Liver (tissue), 9 donors: ENCODE results near the gene NR6A1. TPM values are rescaled to one million over a fixed set of nuclear protein-coding genes. Genes with fewer than 3 reads are reported as not detected.

Source experiments
- DNase-seq: peaks from one replicate; pipeline ENCODE4 v3.0.0-alpha.2; 2017; ENCODE audit warnings: low spot score
- H3K27ac ChIP-seq, 2 donors: one replicate each; pipeline ENCODE4 v1.7.0; 2013; ENCODE audit warnings: inconsistent platforms in 2 of 2, low read length in 2 of 2, control low read depth in 1 of 2, low read depth in 1 of 2, mild to moderate bottlenecking in 1 of 2
- H3K27me3 ChIP-seq, 4 donors: one replicate each; pipeline versions ENCODE4 v1.6.1 to v1.7.0; 2013; ENCODE audit warnings: low read length in 3 of 4, inconsistent platforms in 1 of 4, mild to moderate bottlenecking in 1 of 4, moderate library complexity in 1 of 4; ENCODE audit not compliant: control insufficient read depth in 4 of 4, insufficient read depth in 4 of 4
- H3K36me3 ChIP-seq, 4 donors: one replicate each; pipeline versions ENCODE4 v1.6.1 to v1.7.0; 2013; ENCODE audit warnings: low read length in 3 of 4, mild to moderate bottlenecking in 3 of 4, low read depth in 1 of 4, moderate library complexity in 1 of 4; ENCODE audit not compliant: control insufficient read depth in 4 of 4, insufficient read depth in 3 of 4
- H3K4me1 ChIP-seq, 4 donors: one replicate each; pipeline versions ENCODE4 v1.6.1 to v1.7.0; 2013; ENCODE audit warnings: low read length in 3 of 4, mild to moderate bottlenecking in 3 of 4, moderate library complexity in 1 of 4; ENCODE audit not compliant: control insufficient read depth in 4 of 4, insufficient read depth in 4 of 4
- H3K4me3 ChIP-seq, 3 donors: one replicate each; pipeline versions ENCODE4 v1.6.1 to v1.7.0; 2013; ENCODE audit warnings: low read length in 3 of 3, control low read depth in 1 of 3, low read depth in 1 of 3, mild to moderate bottlenecking in 1 of 3
- H3K9ac ChIP-seq, 2 donors: one replicate each; pipeline ENCODE4 v1.7.0; 2013; ENCODE audit warnings: low read length in 2 of 2, mild to moderate bottlenecking in 2 of 2, moderate library complexity in 2 of 2, control low read depth in 1 of 2, low read depth in 1 of 2
- H3K9me3 ChIP-seq, 4 donors: one replicate each; pipeline versions ENCODE4 v1.6.1 to v1.7.0; 2013; ENCODE audit warnings: low read length in 3 of 4; ENCODE audit not compliant: control insufficient read depth in 4 of 4
- ATF3 ChIP-seq: IDR thresholded peaks from 2 replicates; pipeline ENCODE4 v1.6.1; 2016; ENCODE audit warnings: antibody characterized with exemption
- CTCF ChIP-seq: fragments of 150-350 bp; IDR thresholded peaks from 2 replicates; pipeline ENCODE4 v1.5.1; 2017; ENCODE audit warnings: improper control_type of control experiment, low read depth, low read length; ENCODE audit not compliant: missing input control
- EGR1 ChIP-seq, 2 donors: IDR thresholded peaks; 2 replicates each; pipeline ENCODE4 v1.6.1; 2016 to 2018; ENCODE audit warnings: antibody characterized with exemption in 2 of 2, low read depth in 2 of 2
- FOXA1 ChIP-seq: IDR thresholded peaks from 2 replicates; pipeline ENCODE4 v1.6.1; 2016; ENCODE audit warnings: antibody characterized with exemption
- FOXA2 ChIP-seq: IDR thresholded peaks from 2 replicates; pipeline ENCODE4 v1.6.1; 2016; ENCODE audit warnings: antibody characterized with exemption
- GABPA ChIP-seq, 2 donors: IDR thresholded peaks in 1 of 2; conservative IDR thresholded peaks in 1 of 2; 2 replicates each; pipeline ENCODE4 v1.6.1; 2016; ENCODE audit warnings: antibody characterized with exemption in 2 of 2, mild to moderate bottlenecking in 1 of 2, moderate library complexity in 1 of 2
- HNF4A ChIP-seq, 2 donors: conservative IDR thresholded peaks; 2 replicates each; pipeline ENCODE4 v1.6.1; 2016; ENCODE audit warnings: antibody characterized with exemption in 2 of 2, mild to moderate bottlenecking in 2 of 2
- HNF4G ChIP-seq: IDR thresholded peaks from 2 replicates; pipeline ENCODE4 v1.6.1; 2016; ENCODE audit warnings: antibody characterized with exemption
- JUND ChIP-seq, 2 donors: IDR thresholded peaks; 2 replicates each; pipeline ENCODE4 v1.6.1; 2016; ENCODE audit warnings: antibody characterized with exemption in 2 of 2
- MAX ChIP-seq: IDR thresholded peaks from 2 replicates; pipeline ENCODE4 v1.6.1; 2016; ENCODE audit warnings: antibody characterized with exemption
- NR2F2 ChIP-seq: IDR thresholded peaks from 2 replicates; pipeline ENCODE4 v1.6.1; 2016; ENCODE audit warnings: antibody characterized with exemption
- RAD21 ChIP-seq, 2 donors: IDR thresholded peaks; 2 replicates each; pipeline ENCODE4 v1.6.1; 2016; ENCODE audit warnings: antibody characterized with exemption in 2 of 2, mild to moderate bottlenecking in 2 of 2
- REST ChIP-seq: IDR thresholded peaks from 2 replicates; pipeline ENCODE4 v1.6.1; 2016; ENCODE audit warnings: antibody characterized with exemption, mild to moderate bottlenecking
- RXRA ChIP-seq, 2 donors: IDR thresholded peaks; 2 replicates each; pipeline ENCODE4 v1.6.1; 2017 to 2018; ENCODE audit warnings: antibody characterized with exemption in 2 of 2, mild to moderate bottlenecking in 1 of 2
- SP1 ChIP-seq: IDR thresholded peaks from 2 replicates; pipeline ENCODE4 v1.6.1; 2018; ENCODE audit warnings: antibody characterized with exemption, mild to moderate bottlenecking
- TAF1 ChIP-seq: conservative IDR thresholded peaks from 2 replicates; pipeline ENCODE4 v1.6.1; 2016; ENCODE audit warnings: antibody characterized with exemption, mild to moderate bottlenecking
- YY1 ChIP-seq: IDR thresholded peaks from 2 replicates; pipeline ENCODE4 v1.6.1; 2016; ENCODE audit warnings: antibody characterized with exemption, mild to moderate bottlenecking
- ZBTB33 ChIP-seq: IDR thresholded peaks from 2 replicates; pipeline ENCODE4 v1.6.1; 2016; ENCODE audit warnings: antibody characterized with exemption
- WGBS: extraction: QIAGEN DNeasy Blood & Tissue Kit; methylation state at CpG from one replicate; pipeline ENCODE4 v1.1.7; 2013; 5-methylcytosine and 5-hydroxymethylcytosine counted together
- polyA plus RNA-seq, 2 donors: library from polyadenylated mRNA; stranded (reverse) in 1 of 2; unstranded in 1 of 2; fragments of 200-250 nt in 1 of 2; fragments of >200 nt in 1 of 2; fragmentation: Nextera tagmentation in 1 of 2; extraction: Ambion mirVana in 1 of 2; gene quantifications; one replicate each; pipeline versions ENCODE4 v1.2.1 to v1.2.3, GENCODE V29; 2013 to 2015
- total RNA-seq, 2 donors: library from RNA; depleted of rRNA; stranded (reverse); fragments of >200 nt; gene quantifications; one replicate each; pipeline ENCODE4 v1.2.3, GENCODE V29; 2014
- donor health status: healthy.
- donor health status: healthy.
- donor health status: healthy.
- donor health status: healthy.
- donor health status: healthy.

NR6A1 gene
- total and polyA plus RNA-seq, 4 donors, result 0.72 to 6.1 (median 2.1) TPM

GRCh38 chr9:124491049-124491975 is 279.8 kb downstream of the NR6A1 start:
- TF ChIP-seq CTCF (no peak), HNF4G (no peak), TAF1 (no peak), SP1 (no peak), NR2F2 (no peak), EGR1 (IDR thresholded peaks at IDR 0.05; ENCODE audit: low read depth in 2 of 2) (no peak), FOXA2 (no peak), JUND (IDR thresholded peaks at IDR 0.05) (no peak), FOXA1 (no peak), GABPA (IDR thresholded peaks at IDR 0.05 in 1 of 2, conservative IDR thresholded peaks at IDR 0.05 in 1 of 2) (no peak), MAX (no peak), YY1 (no peak), RAD21 (IDR thresholded peaks at IDR 0.05) (no peak), HNF4A (conservative IDR thresholded peaks at IDR 0.05) (no peak), ATF3 (no peak), RXRA (IDR thresholded peaks at IDR 0.05) (no peak), ZBTB33 (no peak), REST (no peak)
- no peaks in the 10 kb centered on the region for H3K27me3 ChIP-seq

More at GRCh38 chr9:124491049-124491975, 279.8 kb downstream of the NR6A1 start:
- no peaks in the 10 kb centered on the region for H3K9me3 ChIP-seq
- H3K4me1 ChIP-seq, result peaks cover 0 to 8% (median 3%) of the 10 kb centered on the region in 4 donors
- H3K27ac ChIP-seq, result no peak overlapping the region
- H3K4me3 ChIP-seq, result no peak overlapping the region
- no peak for DNase-seq
- no peak overlapping the region for H3K9ac ChIP-seq
- no peaks in the 10 kb centered on the region for H3K36me3 ChIP-seq
- 87% methylated on average over 32 of the region's 32 CpGs for WGBS
